ENCODE results near the gene ZNF490.
"Not testable (repeated sequence)": the region's sequence is repeated elsewhere in the genome, so short reads cannot be mapped to it uniquely, and the experiment has no call there.

Gene ZNF490

GRCh38 chr19:12647490-12648071, 37.0 kb upstream of the ZNF490 start:
- no peak for TF ChIP-seq CTCF (IDR thresholded peaks at IDR 0.05; ENCODE audit: low read depth, low read length)
- DNase-seq (ENCODE audit: extremely low read depth, low read depth): no peak

GRCh38 chr19:12647047-12647446, 36.4 kb upstream of the ZNF490 start:
- DNase-seq (ENCODE audit: extremely low read depth, low read depth): no peak
- TF ChIP-seq CTCF (IDR thresholded peaks at IDR 0.05; ENCODE audit: low read depth, low read length): no peak

- TF ChIP-seq CTCF (IDR thresholded peaks at IDR 0.05; ENCODE audit: low read depth, low read length): no peak
- no peak for DNase-seq (ENCODE audit: extremely low read depth, low read depth)
These were observed 35.9 kb upstream of the ZNF490 start for GRCh38 chr19:12646551-12646950.

- DNase-seq (ENCODE audit: extremely low read depth, low read depth): not testable (repeated sequence)
These were observed 33.1 kb upstream of the ZNF490 start for GRCh38 chr19:12643716-12644115.

GRCh38 chr19:12642506-12642905, 31.9 kb upstream of the ZNF490 start:
- no peak for TF ChIP-seq CTCF (IDR thresholded peaks at IDR 0.05; ENCODE audit: low read depth, low read length)
- DNase-seq (ENCODE audit: extremely low read depth, low read depth): no peak

- no peak for DNase-seq (ENCODE audit: extremely low read depth, low read depth)
These were observed 30.8 kb upstream of the ZNF490 start for GRCh38 chr19:12641456-12641855.

GRCh38 chr19:12639901-12640613, 29.4 kb upstream of the ZNF490 start:
- peak; percentile 87 for TF ChIP-seq CTCF (IDR thresholded peaks at IDR 0.05; ENCODE audit: low read depth, low read length)
- DNase-seq (ENCODE audit: extremely low read depth, low read depth): peak; percentile 28

More at GRCh38 chr19:12641456-12641855, 30.8 kb upstream of the ZNF490 start:
- TF ChIP-seq CTCF (IDR thresholded peaks at IDR 0.05; ENCODE audit: low read depth, low read length): no peak

Data from AG09319 (cell line).